Peyer's patch (tissue), 4 donors: Measurements from ENCODE around the gene OBSCN. TPM values are rescaled to one million over a fixed set of nuclear protein-coding genes. Genes with fewer than 3 reads are reported as not detected.

Experiments used
- DNase-seq, 3 donors: peaks; one replicate each; pipeline ENCODE4 v3.0.0-alpha.2; 2017 to 2019
- H3K27ac ChIP-seq, 4 donors: fragments of 200-600 bp; sonication (generic); one replicate each; pipeline ENCODE4 v1.5.1; 2016 to 2019
- H3K27me3 ChIP-seq, 2 donors: fragments of 200-600 bp; sonication (generic); one replicate each; pipeline ENCODE4 v1.5.1; 2019
- H3K36me3 ChIP-seq, 3 donors: fragments of 200-600 bp; sonication (generic); one replicate each; pipeline ENCODE4 v1.5.1; 2016 to 2019
- H3K4me1 ChIP-seq, 4 donors: fragments of 200-600 bp; sonication (generic); one replicate each; pipeline ENCODE4 v1.5.1; 2016 to 2019
- H3K4me3 ChIP-seq, 4 donors: fragments of 200-600 bp; sonication (generic); 1 replicate in 3 of 4; 2 replicates in 1 of 4; pipeline ENCODE4 v1.5.1; 2016 to 2019; ENCODE audit warnings: mild to moderate bottlenecking in 1 of 4
- H3K9me3 ChIP-seq, 4 donors: fragments of 200-600 bp; sonication (generic); one replicate each; pipeline ENCODE4 v1.5.1; 2016 to 2019; ENCODE audit warnings: mild to moderate bottlenecking in 1 of 4
- POLR2A ChIP-seq, 2 donors: fragments of 450-650 bp; IDR thresholded peaks; one replicate each; pipeline ENCODE4 v1.5.1; 2017; ENCODE audit warnings: antibody characterized with exemption in 2 of 2, mild to moderate bottlenecking in 2 of 2, moderate library complexity in 2 of 2
- total RNA-seq, 4 donors: library from RNA; depleted of rRNA; stranded (reverse); fragments of >200 nt; gene quantifications; one replicate each; pipeline ENCODE4 v1.1.0, GENCODE V29; 2016
- TF ChIP-seq, protein P1 (sequence below), 6 experiments: fragments of 450-650 bp in 4 of 6; fragments of 200-600 bp in 2 of 6; sonication (generic) in 1 of 6; IDR thresholded peaks; one replicate each; pipeline ENCODE4 v1.5.1; 2017 to 2019; ENCODE audit warnings: antibody characterized with exemption in 6 of 6, mild to moderate bottlenecking in 3 of 6, moderate library complexity in 1 of 6

The OBSCN gene
- total RNA-seq, 4 donors from 2014 or later = 5.8 to 136 (median 34.4) TPM

DNA sequence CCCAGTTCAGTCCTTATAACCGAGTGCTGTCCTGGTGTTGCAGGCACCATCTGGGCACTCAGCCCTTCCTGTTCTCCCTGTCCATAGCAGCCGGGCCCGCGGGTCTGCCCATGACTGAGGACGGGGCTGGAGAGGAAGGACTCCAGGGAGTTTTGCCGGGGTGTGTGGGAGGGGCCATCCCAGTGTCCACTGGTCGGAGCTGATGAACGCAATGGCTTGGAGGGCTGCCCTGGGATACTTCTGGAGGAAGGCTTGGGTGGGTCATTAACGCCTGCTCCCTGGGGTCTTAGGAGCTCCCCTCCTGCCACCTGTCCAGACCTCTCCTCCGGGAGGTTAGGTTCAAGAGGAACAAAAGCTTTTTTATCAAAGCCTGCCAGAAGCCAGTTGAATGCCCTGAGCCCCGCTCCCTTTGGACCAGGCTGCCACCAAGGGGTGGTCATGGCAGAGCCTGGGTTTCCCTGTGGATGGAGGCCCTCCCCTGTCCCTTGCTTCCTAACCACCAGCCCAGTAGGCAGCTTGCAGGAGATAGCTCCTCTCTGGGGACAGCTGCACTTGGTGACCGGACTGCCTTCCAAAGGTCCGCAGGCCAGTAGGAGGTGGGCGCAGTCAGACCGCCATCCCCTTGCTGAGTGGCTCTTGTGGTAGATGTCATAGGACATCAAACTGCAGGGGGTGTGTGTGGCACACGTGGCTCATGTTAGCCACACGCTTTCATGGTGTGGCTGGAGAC is 137.5 kb downstream of the OBSCN start:
- H3K27ac ChIP-seq = no peak overlapping the region

GRCh38 chr1:228346731-228347130 is 138.9 kb downstream of the OBSCN start:
- Histone ChIP-seq H3K4me1 (no peaks in the 10 kb centered on the region), H3K27ac (no peak overlapping the region), H3K9me3 (peaks cover 0 to 6% (median 0%) of the 10 kb centered on the region in 4 donors), H3K36me3 (no peaks in the 10 kb centered on the region), H3K4me3 (no peak overlapping the region), H3K27me3 (no peaks in the 10 kb centered on the region)
- DNase-seq = peak in 2 of 3 donors; percentile 19 to 30
- TF ChIP-seq, protein P1, sequence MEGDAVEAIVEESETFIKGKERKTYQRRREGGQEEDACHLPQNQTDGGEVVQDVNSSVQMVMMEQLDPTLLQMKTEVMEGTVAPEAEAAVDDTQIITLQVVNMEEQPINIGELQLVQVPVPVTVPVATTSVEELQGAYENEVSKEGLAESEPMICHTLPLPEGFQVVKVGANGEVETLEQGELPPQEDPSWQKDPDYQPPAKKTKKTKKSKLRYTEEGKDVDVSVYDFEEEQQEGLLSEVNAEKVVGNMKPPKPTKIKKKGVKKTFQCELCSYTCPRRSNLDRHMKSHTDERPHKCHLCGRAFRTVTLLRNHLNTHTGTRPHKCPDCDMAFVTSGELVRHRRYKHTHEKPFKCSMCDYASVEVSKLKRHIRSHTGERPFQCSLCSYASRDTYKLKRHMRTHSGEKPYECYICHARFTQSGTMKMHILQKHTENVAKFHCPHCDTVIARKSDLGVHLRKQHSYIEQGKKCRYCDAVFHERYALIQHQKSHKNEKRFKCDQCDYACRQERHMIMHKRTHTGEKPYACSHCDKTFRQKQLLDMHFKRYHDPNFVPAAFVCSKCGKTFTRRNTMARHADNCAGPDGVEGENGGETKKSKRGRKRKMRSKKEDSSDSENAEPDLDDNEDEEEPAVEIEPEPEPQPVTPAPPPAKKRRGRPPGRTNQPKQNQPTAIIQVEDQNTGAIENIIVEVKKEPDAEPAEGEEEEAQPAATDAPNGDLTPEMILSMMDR (IDR thresholded peaks at IDR 0.05) = no peak
- TF ChIP-seq POLR2A (IDR thresholded peaks at IDR 0.05) = no peak

More for the DNA sequence above, 137.5 kb downstream of the OBSCN start:
- Histone ChIP-seq H3K4me1 (no peaks in the 10 kb centered on the region), H3K4me3 (no peak overlapping the region), H3K36me3 (no peaks in the 10 kb centered on the region), H3K9me3 (peaks cover 0 to 6% (median 0%) of the 10 kb centered on the region in 4 donors), H3K27me3 (no peaks in the 10 kb centered on the region)
- peak in 2 of 3 donors; percentile 30 to 42 for DNase-seq
- TF ChIP-seq, protein P1 (IDR thresholded peaks at IDR 0.05) = no peak
- TF ChIP-seq POLR2A (IDR thresholded peaks at IDR 0.05) = no peak

DNA sequence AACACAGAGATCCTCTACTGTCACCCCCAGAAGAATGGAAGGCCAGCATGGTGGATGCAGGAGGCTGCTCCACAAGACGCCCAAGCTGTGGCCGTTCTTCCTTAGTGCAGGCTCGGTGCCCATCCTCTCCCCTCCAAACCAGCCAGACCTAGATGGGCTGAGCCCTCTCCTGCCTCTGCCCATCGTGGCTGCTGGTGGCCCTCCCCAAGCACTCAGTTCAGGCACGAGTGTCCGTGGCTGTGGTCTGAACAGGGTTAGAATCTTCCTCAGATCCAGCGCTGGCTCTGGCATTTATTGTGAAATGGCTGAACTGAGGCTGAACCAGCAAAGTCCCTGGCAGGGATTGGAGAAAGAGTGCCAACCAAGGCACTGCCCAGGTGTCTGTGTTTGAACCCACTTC is 139.3 kb downstream of the OBSCN start:
- Histone ChIP-seq H3K27me3 (no peaks in the 10 kb centered on the region), H3K4me3 (no peak overlapping the region), H3K36me3 (no peaks in the 10 kb centered on the region), H3K4me1 (no peaks in the 10 kb centered on the region), H3K9me3 (peaks cover 0 to 6% (median 0%) of the 10 kb centered on the region in 4 donors), H3K27ac (no peak overlapping the region)
- TF ChIP-seq POLR2A (IDR thresholded peaks at IDR 0.05) = no peak
- TF ChIP-seq, protein P1 (IDR thresholded peaks at IDR 0.05) = no peak
- peak in 2 of 3 donors; percentile 18 to 28 for DNase-seq

- Histone ChIP-seq H3K4me3 (no peak overlapping the region), H3K4me1 (no peaks in the 10 kb centered on the region), H3K27me3 (no peaks in the 10 kb centered on the region), H3K27ac (no peak overlapping the region), H3K9me3 (peaks cover 0 to 6% (median 0%) of the 10 kb centered on the region in 4 donors), H3K36me3 (no peaks in the 10 kb centered on the region)
- DNase-seq = peak in 1 of 3 donors; percentile 19
- TF ChIP-seq, protein P1 (IDR thresholded peaks at IDR 0.05) = no peak
Observed at GRCh38 chr1:228348708-228349467, 141.0 kb downstream of the OBSCN start.

DNA sequence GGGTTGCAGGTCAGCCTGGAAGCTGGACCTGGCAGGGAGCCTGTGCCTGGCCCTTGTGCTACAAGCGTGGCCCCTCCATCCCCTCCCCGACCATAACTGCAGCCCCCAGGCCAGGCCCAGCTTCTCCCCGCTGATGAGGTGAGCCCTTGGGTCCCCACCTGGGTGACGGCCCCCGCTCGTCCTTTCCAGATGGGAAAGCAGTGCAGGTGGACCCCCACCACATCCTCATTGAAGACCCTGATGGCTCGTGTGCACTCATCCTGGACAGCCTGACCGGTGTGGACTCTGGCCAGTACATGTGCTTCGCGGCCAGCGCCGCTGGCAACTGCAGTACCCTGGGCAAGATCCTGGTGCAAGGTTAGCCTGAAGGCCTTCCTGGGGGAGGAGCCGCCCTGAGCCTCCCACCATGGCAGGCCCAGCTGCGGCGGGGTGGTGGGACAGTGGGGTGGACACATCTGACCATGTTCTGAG is 141.9 kb downstream of the OBSCN start:
- Histone ChIP-seq H3K36me3 (no peaks in the 10 kb centered on the region), H3K4me3 (no peak overlapping the region), H3K27ac (no peak overlapping the region), H3K9me3 (peaks cover 0 to under 1% (median 0%) of the 10 kb centered on the region in 4 donors), H3K4me1 (no peaks in the 10 kb centered on the region), H3K27me3 (no peaks in the 10 kb centered on the region)
- DNase-seq = peak in 2 of 3 donors; percentile 25 to 28
- no peak for TF ChIP-seq POLR2A (IDR thresholded peaks at IDR 0.05)
- TF ChIP-seq, protein P1 (IDR thresholded peaks at IDR 0.05) = no peak
